NCI-H748 (cell line): Measurements from ENCODE around the gene MAB21L2.
A peak's percentile ranks its signal among the peaks of the same experiment; 100 is the strongest.

Experiments
- DNase-seq: peaks from one replicate; lab custom pipeline; 2025; ENCODE audit not compliant: unreplicated experiment; lab: John Stamatoyannopoulos, UW

Gene MAB21L2

DNA sequence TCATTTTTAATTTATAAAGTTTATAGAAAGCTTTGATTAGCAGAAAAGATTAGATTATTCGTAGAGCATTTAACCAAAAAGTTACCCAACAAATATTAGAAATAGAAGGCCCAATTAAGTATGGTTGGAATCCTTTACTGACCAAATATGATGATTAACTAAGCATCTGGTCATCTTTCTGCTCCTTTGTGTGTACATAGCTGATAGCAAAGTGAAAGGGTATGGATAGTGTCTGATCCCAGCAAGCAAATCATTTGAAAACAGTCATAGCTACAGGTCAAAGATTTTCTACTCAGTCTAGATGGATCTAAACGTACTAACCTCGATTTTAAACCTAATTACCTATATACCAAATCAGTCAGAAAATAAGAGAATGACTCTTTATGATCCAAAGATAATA, 7.3 kb upstream of the MAB21L2 start:
- no peak for DNase-seq

DNA sequence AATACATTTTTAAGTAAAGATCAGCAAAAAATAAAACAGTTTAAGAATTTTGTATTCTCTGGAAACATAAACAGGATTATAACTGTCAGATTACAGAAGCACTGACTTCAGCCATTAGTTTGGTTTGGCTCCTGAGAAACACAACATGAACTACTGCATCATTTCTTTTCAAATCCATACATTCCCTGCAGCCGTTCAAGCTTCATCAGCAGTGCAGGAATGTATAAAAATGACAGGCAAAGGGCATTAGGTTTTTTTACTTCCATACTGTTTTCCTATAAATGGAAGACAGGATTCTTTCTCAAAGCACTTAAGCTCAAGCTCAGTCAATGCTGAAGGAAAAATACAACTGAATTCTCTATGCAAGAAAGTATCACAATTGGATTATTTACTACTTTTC, 4.2 kb upstream of the MAB21L2 start:
- DNase-seq = no peak

DNA sequence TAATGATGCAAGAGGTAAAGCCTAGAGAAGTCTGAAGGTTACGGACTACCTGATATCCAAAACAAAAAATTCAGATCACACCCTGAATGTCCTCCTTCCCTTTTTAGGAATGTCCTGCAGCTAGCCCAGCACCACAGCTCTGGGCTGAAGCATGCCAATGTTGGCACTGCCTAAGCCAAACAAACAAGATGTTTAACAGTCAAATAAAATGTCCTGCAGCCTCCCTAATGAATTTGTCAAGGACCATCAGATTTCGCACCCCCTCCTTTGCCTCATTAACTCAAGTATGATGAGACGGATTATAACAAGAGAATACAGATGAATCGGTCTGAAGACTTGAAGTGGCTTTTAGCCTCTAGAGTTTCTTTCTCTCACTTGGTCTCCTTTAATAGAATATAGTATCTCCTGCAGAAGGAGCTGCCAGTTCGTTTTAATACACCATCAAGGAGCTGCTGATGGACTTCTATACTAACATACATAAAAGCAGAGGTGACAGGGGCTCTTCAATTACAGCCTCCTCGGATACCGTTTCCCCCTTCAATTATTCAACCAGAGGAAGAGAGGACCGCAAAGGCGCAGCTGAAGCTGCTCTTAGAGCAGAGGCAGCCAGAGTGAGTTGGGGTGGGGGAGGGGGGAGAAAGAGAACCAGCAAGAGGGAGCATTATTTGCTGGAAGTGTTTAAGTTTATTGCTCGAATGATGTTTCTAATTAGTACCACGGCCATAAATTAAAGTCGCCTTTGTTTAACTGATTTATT, 3.0 kb upstream of the MAB21L2 start:
- peak; percentile 12 for DNase-seq

DNA sequence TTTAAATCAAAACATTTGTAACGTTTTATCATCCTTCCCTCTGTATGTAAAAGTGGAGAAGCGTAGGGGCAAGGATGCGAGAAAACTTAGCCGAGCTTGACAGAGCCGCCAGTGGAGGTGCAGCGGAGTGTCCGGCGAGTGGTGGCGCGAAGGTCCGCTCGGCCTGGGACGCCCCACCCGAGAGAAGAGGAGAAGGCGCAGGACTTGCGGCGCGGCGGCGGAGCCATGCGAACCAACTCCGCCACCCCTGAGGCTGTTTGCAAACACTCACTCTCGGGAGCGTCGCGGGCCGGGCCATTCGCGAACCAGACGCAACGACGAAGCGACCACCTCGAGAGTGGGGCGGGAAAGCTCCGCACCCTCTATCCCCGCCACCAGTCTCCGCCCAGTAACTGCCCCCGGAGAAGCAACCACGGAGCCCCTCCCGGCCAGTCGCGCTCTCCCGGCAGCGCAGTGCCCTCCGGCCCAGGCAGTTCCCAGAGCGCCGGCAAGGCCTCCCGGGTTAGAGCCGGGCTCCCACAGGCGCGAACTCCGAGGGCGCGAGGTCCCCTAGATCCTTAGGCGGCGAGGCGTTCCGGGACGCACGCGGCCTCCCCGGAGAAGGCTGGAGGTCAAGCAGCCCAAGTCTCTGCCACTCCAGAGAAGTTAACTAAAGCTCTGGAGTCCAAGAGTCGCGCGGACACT, 2.3 kb upstream of the MAB21L2 start:
- no peak for DNase-seq

DNA sequence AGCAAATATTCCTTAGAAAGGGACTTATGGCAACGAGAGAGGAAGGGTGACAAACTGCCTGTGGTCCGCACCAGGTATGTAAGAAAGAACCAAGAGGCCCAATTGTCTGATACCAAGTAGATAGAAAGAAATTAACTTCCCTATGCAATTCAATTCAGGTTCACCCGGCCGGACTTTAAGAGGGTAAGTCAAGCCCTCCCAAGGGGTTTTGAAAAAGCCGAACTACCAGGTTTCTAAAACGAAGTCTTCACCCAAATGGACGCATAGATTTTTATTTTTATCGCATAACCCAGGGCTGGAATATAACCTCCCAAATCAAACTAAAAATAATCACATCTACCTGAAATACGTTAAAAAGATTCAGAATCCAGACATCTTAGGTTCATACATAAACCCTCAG, 1.6 kb upstream of the MAB21L2 start:
- no peak for DNase-seq

DNA sequence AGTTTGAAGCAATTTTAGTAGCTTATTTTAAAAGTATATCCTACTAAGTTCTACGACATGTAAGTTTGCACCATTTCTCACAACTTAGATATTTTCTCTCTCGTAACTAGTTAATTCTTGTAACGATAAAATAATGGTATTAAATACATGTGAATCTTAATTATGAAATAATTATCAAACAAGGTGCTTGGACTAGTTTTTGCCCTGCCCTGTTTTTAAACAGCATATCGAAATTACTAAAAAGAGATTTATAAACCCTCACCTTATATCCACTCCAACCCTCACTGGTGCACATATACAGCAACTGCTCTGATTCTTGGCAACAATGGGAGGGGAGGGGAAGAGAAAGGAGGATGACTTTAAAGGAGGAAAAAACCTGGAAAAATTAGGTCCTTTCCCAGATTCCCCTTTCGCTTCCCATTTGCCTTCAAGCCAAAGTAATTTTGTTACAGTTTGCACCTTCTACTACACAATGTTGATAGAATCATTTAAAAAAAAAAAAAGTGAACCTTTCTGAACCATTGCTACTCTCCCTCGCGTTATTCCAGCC, 820 bp upstream of the MAB21L2 start:
- DNase-seq = no peak

DNA sequence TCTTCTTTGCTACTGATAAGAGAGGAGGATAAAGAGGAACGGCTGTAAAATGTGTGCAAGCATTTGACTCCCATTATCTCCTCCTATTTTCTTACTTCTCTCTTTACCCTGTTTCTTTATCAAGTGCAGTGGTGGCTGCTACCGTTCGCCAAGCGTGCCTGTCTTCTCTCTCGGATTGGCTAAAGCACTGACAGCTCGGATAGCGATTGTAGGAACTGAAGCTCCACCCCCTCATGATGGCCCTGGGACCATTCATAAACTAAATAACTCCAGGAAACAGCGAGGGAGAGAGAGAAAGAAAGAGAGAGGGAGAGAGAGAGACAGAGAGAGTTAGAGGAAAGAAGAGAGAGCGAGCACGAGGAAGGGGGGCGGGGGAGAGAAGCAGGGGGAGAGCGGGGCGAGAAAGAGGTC, 305 bp upstream of the MAB21L2 start:
- DNase-seq = no peak

DNA sequence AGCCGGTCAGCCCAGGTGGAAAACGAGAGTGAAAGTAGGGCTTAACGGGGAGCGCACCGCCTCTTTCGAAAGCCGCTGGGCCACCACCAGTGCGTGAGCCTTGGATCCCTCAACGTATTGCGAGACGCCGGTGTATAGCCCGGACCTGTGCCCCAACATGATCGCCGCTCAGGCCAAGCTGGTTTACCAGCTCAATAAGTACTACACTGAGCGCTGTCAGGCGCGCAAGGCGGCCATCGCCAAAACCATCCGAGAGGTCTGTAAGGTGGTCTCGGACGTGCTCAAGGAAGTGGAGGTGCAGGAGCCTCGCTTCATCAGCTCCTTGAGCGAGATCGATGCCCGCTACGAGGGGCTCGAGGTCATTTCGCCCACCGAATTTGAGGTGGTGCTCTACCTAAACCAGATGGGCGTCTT, 929 bp downstream of the MAB21L2 start:
- DNase-seq = no peak

DNA sequence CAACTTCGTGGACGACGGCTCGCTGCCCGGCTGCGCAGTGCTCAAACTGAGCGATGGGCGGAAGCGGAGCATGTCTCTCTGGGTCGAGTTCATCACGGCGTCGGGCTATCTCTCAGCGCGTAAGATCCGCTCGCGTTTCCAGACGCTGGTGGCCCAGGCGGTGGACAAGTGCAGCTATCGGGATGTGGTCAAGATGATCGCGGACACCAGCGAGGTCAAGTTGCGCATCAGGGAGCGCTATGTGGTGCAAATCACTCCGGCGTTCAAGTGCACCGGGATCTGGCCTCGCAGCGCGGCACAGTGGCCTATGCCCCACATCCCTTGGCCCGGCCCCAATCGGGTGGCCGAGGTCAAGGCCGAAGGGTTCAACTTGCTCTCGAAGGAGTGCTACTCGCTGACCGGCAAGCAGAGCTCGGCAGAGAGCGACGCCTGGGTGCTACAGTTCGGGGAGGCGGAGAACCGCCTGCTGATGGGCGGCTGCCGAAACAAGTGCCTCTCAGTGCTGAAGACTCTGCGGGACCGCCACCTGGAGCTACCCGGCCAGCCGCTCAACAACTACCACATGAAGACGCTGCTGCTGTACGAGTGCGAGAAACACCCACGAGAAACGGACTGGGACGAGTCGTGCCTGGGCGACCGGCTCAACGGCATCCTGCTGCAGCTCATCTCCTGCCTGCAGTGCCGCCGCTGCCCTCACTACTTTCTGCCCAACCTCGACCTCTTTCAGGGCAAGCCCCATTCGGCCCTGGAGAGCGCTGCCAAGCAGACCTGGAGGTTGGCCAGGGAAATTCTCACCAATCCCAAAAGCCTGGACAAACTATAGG, 1.5 kb downstream of the MAB21L2 start:
- no peak for DNase-seq

DNA sequence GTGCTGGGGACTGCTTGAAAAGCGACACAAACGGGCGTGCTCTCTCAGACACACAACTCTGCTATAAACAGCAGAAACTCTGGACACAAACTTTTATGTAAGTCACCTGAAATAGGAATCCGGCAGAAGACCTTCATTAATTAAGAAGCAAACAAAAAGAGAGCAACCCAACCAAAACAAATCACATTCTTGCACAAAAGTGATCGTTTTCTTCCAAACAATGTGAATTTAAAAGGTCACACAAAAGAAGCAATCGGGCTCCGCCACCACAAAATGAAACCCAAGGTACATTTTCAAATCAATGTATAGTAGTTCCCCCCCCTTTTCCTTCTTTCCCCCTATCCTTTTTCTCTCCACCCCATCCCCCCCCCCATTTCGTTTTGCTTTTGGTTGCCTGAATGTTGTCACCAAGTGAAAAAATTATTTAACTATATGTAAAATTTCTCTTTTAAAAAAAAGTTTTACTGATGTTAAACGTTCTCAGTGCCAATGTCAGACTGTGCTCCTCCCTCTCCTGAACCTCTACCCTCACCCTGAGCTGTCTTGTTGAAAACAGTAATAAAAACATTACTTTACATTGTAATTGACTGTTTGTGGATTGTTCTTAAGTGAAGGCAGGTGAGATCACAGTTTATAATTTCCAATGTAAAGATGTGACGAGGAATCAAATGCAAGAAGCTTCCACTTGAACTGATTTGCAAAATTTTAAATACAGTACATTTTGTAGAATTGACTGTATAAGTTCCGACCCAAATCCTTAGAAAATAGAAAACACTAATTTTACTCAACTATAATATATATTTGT, 2.4 kb downstream of the MAB21L2 start:
- no peak for DNase-seq

DNA sequence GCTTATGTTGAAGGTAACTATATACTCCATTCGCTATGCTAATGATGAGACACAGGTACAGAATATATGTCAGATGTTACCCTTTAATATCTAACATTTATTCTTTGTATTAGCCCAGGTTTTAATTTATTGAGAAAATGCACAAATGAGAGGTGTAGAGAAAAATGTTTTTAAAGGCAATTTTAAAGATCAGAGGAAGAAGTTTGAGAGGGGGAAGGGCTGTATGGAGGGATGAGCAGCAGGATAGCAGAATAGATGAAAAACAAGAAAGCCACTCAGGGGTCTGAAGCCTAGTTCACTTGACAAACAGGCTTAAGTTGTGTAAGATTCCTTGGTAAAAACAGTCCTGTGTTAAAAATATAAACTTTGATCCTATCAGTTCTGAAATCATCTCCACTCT, 3.7 kb downstream of the MAB21L2 start:
- DNase-seq = no peak

DNA sequence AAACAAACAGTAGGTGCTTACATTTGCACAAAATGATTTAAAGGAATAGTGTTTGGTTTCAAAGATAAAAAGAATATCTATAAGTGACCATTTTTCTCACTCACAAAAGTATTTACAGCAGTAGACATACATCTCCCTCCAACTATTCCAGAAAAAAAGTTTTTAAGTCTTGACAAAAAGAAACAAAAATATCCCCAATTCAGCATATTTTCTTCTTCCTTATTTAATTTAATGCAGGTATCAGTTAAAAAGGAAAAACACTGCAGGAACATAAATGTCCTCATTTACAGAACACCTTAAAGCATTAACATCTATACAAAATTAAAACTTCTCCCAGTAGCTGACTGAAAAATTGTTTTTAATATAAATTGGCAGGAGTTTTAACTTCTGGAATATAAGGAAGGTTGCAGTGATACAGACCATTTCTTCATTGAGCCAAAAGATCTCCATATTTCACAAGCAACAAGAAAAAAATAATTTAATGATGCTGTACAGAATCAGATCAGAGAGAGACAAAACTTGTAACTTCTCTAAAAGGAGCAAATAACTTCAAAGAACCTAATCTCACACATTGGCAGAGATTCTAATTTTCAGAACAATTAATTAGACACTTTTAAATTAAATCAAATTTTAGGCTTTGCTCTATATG, 4.3 kb downstream of the MAB21L2 start:
- no peak for DNase-seq

DNA sequence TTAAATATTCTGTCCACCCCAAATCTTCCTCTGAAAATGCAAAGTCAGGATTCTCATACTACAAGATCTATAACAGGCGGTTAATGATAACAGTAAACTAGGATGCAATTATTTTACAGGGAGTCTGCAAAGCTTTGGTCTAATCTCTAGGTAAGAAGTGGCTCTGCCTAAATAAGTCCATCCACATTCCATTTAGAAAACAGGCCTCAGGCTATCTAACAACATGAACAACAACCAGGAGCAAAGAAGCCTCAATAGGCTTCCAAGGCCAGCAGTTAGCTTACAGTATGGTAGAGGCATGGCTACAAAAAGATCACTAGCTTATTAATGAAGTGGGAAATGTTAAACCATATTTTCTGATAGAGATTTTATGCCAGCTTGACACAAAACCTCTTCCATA, 6.4 kb downstream of the MAB21L2 start:
- no peak for DNase-seq

DNA sequence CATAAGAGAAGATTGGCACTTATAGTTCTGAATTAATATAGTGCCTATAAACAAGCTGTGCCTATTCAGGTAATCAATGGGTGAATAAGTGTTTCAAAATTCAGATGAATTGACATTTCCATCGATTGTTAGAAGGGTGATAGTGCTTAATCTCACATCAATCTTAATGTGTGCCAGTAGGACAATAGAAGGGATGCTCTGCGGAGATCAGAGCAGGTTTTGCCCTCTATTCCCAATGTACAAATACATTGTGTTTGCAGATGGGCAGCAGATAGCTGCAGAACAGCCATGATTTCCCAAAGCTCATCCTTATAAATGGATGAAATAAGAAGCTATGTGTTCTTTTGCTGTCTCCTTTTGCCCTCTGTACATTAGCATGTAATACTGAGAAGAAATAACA, 7.2 kb downstream of the MAB21L2 start:
- DNase-seq = no peak

DNA sequence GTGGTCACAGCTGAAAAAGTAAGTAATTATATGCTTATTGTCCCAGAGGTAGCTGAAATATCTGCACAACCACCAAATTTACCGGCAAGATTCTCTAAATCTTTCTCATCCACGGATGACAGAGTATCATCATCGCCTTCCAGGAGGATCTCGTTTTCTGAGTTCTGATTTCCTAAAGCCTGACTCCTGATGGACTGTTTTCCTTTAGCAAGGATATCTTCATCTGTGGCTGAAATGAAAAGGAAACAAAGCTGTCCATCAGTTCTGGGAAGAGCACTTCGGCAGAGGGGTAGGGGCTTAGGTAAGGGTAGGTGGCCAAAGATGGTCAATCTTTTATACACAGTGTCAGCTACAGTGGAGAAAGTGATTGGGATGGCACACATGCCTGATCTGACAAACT, 8.7 kb downstream of the MAB21L2 start:
- DNase-seq = no peak

DNA sequence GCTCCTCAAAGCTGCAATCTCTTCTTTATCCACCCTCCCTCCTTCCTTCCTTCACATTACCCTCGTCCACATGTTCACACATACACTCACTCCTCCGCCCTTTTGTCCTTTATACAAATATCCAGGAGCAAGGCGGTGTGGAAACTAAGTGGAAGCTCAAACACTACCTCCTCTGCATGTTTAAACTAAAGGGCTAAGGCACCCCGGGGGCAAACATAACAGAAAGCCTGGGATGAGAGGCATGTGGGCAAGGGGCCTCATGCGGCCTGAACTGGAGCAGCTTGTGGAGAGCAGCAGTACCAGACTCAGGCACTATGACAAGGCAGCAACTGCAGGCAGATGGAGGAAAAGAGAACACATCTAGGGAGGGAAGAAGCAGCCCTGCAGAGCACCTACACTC, 9.5 kb downstream of the MAB21L2 start:
- DNase-seq = peak; percentile 6

DNA sequence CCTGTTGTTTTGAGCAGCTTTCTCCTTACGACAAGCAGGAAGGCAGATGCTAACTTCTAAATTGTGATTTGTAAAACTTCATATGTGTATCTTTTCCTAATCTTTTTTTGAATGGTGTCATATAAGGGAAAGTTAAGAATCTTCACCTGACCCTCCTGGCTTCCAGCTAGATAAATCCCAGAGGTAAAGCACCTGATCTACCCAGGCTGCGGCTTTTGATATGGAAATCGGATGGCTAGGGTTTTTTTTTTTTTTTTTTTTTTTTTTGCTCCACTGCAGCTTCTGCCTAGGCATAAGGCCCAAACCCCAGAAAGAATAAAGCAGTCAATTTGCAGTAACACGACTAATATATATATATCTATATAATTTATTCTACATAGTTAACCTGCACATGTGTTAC, 10.0 kb downstream of the MAB21L2 start:
- DNase-seq = no peak

DNA sequence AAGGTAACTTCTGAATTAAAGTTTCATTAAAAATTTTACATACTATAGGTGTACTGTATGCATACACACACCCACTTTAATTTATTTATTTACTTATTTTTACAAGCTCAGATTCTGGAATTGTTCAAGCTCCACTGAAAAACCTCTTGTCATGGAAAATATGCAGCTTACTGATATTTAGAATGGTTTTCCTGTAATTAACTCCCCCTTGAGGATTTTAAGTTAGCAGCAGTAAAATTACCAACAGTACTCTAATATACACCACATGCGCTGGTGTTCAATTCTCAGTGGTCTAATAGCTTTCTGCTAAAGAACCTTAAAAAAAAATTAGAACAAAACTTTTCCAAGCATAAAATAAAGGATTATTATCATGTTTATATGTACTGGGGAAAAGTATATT, 12.0 kb downstream of the MAB21L2 start:
- DNase-seq = peak; percentile 26

DNA sequence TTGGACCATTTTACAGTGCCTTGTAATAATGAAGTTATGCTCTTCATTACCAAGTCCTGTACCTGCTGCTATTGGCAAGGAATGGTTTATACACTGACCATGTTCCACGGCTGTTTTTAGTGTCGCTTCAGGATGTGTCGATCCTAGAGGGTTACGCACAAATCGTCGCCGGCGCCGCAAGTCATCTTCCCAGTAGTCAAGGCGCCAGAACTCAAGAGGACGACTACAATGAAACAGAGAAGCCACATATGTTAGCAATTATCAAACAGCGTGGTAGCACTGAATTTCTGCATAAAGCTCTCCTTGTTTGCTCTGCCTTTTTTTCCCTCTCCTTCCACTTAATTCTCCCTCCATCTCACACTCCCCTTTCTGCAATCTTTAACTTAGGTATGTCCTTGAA, 17.0 kb downstream of the MAB21L2 start:
- no peak for DNase-seq

DNA sequence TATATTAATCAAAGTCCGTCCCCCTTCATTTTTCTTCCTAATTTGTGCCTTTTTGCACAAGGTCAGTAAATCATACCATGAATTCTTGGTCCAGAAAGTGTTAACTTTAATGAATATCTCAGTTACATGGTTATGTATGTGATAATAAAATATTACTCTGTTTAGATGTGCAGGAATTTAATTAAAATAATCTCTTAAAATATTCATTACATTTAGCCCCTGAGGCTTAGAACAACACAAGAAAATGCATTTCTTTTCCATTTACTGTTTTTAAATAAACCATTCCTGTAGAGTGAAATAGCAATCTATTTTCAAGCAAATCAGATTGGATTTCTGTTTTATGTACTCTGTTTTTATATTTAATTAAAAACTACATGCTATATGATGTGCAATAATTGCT, 17.6 kb downstream of the MAB21L2 start:
- DNase-seq = no peak
